SK-N-SH treated with all-trans-retinoic acid at 6 μM for 48 hours (cell line): ENCODE data around the gene SLC40A1.

Experiments
- ARNTL ChIP-seq: fragments of 450-650 bp; formaldehyde crosslinking; IDR thresholded peaks from 2 replicates; pipeline ENCODE4 v1.5.0; 2020; ENCODE audit warnings: low read depth, mild to moderate bottlenecking, moderate library complexity, borderline replicate concordance
- CSDC2 ChIP-seq: fragments of 250-450 bp; sonication (Bioruptor Pico); IDR thresholded peaks from 2 replicates; pipeline ENCODE4 v1.5.0; 2020; ENCODE audit warnings: mild to moderate bottlenecking, moderate library complexity
- GLIS3 ChIP-seq: fragments of 250-450 bp; sonication (Bioruptor Pico); IDR thresholded peaks from 2 replicates; pipeline ENCODE4 v1.5.0; 2020; ENCODE audit warnings: mild to moderate bottlenecking, moderate library complexity
- OSR1 ChIP-seq: fragments of 250-450 bp; sonication (Bioruptor Pico); IDR thresholded peaks from 2 replicates; pipeline ENCODE4 v1.8.0; 2022; ENCODE audit warnings: moderate library complexity, mild to moderate bottlenecking, inconsistent platforms
- PPARA ChIP-seq: fragments of 250-450 bp; sonication (Bioruptor Pico); IDR thresholded peaks from 2 replicates; pipeline ENCODE4 v1.5.0; 2020; ENCODE audit warnings: mild to moderate bottlenecking, borderline replicate concordance
- RARB ChIP-seq: fragments of 250-450 bp; sonication (Bioruptor Pico); IDR thresholded peaks from 2 replicates; pipeline ENCODE4 v1.8.0; 2021; ENCODE audit warnings: mild to moderate bottlenecking, moderate library complexity
- SNAI2 ChIP-seq: fragments of 250-450 bp; sonication (Bioruptor Pico); IDR thresholded peaks from 2 replicates; pipeline ENCODE4 v1.5.0; 2020; ENCODE audit warnings: mild to moderate bottlenecking, moderate library complexity
- TCF4 ChIP-seq: fragments of 250-450 bp; sonication (Bioruptor Pico); IDR thresholded peaks from 2 replicates; pipeline ENCODE4 v1.8.0; 2021; ENCODE audit warnings: mild to moderate bottlenecking, moderate library complexity, borderline replicate concordance
- ZFP3 ChIP-seq: fragments of 250-450 bp; sonication (Bioruptor Pico); IDR thresholded peaks from 2 replicates; pipeline ENCODE4 v1.5.0; 2020; ENCODE audit warnings: mild to moderate bottlenecking, moderate library complexity
- ZFP30 ChIP-seq: fragments of 450-650 bp; formaldehyde crosslinking; IDR thresholded peaks from 2 replicates; pipeline ENCODE4 v1.5.0; 2022; ENCODE audit warnings: mild to moderate bottlenecking, moderate library complexity
- ZNF70 ChIP-seq: fragments of 450-650 bp; formaldehyde crosslinking; IDR thresholded peaks from 2 replicates; pipeline ENCODE4 v1.5.0; 2020; ENCODE audit warnings: mild to moderate bottlenecking, moderate library complexity
- TF ChIP-seq, protein P1 (sequence below): fragments of 250-450 bp; sonication (Bioruptor Pico); IDR thresholded peaks from 2 replicates; pipeline ENCODE4 v1.5.1; 2020; ENCODE audit warnings: low read depth, mild to moderate bottlenecking, moderate library complexity
- TF ChIP-seq, protein P2 (sequence below): fragments of 250-450 bp; sonication (Bioruptor Pico); IDR thresholded peaks from 2 replicates; pipeline ENCODE4 v1.8.0; 2020; ENCODE audit warnings: mild to moderate bottlenecking, moderate library complexity, borderline replicate concordance
- TF ChIP-seq, protein P3 (sequence below): fragments of 250-450 bp; sonication (Bioruptor Pico); IDR thresholded peaks from 2 replicates; pipeline ENCODE4 v1.5.1; 2021; ENCODE audit warnings: mild to moderate bottlenecking, moderate library complexity

DNA sequence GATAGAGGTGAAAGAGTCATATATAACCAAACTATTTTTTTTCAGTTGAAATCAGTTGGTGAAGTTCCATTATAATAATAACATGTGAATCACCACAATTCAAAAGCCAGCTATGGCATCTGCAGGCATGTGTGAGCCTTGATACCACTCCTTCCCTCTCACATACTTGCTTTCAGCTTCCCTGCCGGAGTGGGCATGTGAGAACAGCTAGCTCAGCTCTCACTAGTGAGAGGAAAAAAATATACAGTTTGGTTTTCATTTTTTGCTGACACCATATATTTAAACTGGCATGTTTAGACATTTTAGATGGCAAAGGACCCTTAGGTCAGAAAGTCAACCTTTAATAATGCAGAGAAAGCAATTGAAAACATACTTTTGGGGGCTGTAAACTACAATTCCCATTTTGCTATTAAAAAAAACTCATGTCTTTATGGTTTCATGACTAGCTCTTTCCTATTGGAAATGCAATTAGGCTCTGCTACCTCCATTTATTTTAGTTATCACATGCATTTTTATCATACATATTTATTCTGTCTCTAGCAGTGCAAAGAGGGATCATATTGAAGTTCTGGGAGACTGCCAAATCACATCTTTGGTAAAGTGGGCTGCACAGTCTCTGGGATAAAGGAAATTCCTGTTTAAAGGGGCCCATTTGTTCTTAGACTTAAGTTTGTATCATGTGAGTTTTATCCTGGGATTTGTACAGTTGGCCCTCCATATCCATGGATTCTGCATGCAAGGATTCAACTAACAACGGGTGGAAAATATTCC, 33.2 kb upstream of the SLC40A1 start:
- TF ChIP-seq TCF4 (CRISPR knock-in tag) (no peak), SNAI2 (CRISPR knock-in tag) (no peak), ZFP3 (CRISPR knock-in tag) (no peak), RARB (CRISPR knock-in tag) (no peak), PPARA (CRISPR knock-in tag) (no peak), CSDC2 (CRISPR knock-in tag) (no peak), OSR1 (CRISPR knock-in tag) (no peak), ARNTL (no peak), GLIS3 (no peak), ZNF70 (CRISPR knock-in tag) (no peak), ZFP30 (CRISPR knock-in tag) (no peak)
- TF ChIP-seq, protein P1, sequence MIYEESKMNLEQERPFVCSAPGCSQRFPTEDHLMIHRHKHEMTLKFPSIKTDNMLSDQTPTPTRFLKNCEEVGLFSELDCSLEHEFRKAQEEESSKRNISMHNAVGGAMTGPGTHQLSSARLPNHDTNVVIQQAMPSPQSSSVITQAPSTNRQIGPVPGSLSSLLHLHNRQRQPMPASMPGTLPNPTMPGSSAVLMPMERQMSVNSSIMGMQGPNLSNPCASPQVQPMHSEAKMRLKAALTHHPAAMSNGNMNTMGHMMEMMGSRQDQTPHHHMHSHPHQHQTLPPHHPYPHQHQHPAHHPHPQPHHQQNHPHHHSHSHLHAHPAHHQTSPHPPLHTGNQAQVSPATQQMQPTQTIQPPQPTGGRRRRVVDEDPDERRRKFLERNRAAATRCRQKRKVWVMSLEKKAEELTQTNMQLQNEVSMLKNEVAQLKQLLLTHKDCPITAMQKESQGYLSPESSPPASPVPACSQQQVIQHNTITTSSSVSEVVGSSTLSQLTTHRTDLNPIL (CRISPR knock-in tag), result no peak
- TF ChIP-seq, protein P2, sequence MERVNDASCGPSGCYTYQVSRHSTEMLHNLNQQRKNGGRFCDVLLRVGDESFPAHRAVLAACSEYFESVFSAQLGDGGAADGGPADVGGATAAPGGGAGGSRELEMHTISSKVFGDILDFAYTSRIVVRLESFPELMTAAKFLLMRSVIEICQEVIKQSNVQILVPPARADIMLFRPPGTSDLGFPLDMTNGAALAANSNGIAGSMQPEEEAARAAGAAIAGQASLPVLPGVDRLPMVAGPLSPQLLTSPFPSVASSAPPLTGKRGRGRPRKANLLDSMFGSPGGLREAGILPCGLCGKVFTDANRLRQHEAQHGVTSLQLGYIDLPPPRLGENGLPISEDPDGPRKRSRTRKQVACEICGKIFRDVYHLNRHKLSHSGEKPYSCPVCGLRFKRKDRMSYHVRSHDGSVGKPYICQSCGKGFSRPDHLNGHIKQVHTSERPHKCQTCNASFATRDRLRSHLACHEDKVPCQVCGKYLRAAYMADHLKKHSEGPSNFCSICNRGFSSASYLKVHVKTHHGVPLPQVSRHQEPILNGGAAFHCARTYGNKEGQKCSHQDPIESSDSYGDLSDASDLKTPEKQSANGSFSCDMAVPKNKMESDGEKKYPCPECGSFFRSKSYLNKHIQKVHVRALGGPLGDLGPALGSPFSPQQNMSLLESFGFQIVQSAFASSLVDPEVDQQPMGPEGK (CRISPR knock-in tag), result no peak
- TF ChIP-seq, protein P3, sequence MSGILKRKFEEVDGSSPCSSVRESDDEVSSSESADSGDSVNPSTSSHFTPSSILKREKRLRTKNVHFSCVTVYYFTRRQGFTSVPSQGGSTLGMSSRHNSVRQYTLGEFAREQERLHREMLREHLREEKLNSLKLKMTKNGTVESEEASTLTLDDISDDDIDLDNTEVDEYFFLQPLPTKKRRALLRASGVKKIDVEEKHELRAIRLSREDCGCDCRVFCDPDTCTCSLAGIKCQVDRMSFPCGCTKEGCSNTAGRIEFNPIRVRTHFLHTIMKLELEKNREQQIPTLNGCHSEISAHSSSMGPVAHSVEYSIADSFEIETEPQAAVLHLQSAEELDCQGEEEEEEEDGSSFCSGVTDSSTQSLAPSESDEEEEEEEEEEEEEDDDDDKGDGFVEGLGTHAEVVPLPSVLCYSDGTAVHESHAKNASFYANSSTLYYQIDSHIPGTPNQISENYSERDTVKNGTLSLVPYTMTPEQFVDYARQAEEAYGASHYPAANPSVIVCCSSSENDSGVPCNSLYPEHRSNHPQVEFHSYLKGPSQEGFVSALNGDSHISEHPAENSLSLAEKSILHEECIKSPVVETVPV (CRISPR knock-in tag), result no peak
